NCI-H82 (cell line): ENCODE results near the gene PRSS16.
A peak's percentile ranks its signal among the peaks of the same experiment; 100 is the strongest.
"Not testable (repeated sequence)": the region's sequence is repeated elsewhere in the genome, so short reads cannot be mapped to it uniquely, and the experiment has no call there.

Experiments used
- DNase-seq: peaks from one replicate; lab custom pipeline; 2025; lab: John Stamatoyannopoulos, UW

Gene PRSS16

GRCh38 chr6:27242589-27243265 is 4.8 kb upstream of the PRSS16 start:
- no peak for DNase-seq

GRCh38 chr6:27248783-27249182 is 1.3 kb downstream of the PRSS16 start:
- no peak for DNase-seq

- no peak for DNase-seq
Measured at GRCh38 chr6:27250277-27251111, 3.0 kb downstream of the PRSS16 start.

DNA sequence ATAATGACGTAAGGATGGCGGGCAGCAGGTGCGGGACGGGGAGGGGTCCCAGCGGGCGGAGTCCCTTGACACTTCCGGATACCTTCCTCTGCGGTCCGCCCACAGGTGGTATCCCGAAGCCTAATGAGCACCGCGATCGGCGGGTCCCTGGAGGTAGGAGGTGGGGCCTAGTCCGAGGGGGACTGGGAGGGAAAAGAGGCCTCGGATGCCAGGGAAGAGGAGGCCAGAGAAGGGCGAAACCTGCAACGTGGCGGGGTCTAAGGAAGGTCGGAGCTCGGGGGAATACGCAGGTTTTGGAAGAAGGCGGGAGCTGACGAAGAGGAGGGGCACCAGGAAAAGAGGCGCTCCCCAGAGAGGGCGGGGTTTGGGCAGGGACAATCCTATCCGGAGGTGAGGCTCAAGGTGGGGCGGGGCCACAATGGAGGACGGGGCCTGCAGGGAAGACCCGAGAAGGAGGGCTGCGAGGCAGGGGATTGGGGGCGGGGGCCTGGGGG is 3.7 kb downstream of the PRSS16 start:
- DNase-seq, result peak; percentile 57

DNA sequence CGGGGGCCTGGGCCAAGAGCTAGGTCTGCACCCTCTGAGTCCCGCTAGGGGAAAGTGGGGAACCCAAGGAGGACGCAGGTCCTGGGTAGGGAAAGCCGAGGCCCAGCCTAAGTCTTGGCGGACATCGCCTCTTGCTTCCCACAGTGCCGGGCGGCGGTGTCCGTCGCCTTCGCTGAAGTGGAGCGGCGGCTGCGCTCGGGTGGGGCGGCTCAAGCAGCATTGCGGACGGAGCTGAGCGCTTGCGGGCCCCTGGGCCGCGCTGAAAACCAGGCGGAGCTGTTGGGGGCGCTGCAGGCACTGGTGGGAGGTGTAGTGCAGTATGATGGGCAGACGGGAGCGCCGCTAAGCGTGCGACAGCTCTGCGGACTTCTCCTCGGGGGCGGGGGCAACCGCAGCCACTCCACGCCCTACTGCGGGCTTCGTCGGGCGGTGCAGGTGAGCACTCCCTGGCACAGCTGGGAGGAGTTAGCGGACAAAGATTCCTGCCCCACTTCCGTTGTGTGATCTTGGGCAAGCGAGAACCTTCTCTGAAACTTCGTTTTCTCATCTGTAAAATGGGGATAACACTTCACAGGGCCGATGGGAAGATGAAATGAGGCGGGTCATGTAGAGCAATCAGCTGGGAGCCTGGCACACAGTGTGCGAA is 4.2 kb downstream of the PRSS16 start:
- peak; percentile 53 for DNase-seq

DNA sequence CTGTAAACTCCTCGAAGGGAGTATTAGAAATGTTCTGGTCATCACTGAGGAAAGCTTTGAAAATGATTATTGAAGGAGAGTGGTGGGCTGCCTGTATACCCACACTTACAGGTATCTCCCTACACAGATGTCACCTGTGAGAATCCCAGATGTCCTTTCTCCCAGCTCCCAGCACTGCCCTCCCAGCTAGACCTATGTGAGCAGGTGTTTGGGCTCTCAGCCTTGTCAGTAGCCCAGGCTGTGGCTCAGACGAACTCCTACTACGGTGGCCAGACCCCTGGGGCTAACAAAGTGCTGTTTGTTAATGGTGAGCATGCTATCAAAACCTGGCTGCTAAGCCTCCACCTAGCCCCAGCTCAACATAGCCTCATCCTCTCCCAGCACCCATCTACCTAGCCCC is 7.1 kb downstream of the PRSS16 start:
- DNase-seq, result no peak

DNA sequence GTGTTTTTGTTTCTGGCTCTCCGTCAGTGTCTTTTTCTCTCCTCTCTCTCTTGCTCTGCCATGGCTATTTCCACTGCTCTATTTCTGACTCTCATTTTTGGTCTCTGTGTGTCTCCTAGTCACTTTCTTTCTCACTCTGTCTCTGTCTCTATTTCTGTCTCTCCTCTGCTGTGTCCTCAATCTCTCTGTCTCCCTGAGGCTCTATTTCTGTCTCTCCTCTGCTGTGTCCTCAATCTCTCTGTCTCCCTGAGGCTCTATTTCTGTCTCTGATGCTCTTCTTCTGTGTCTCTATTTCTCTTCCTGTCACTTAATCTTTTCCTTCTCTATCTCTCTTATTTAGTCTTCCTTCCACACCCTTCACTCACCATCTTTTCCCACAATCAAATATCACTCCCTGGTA is 8.4 kb downstream of the PRSS16 start:
- no peak for DNase-seq

DNA sequence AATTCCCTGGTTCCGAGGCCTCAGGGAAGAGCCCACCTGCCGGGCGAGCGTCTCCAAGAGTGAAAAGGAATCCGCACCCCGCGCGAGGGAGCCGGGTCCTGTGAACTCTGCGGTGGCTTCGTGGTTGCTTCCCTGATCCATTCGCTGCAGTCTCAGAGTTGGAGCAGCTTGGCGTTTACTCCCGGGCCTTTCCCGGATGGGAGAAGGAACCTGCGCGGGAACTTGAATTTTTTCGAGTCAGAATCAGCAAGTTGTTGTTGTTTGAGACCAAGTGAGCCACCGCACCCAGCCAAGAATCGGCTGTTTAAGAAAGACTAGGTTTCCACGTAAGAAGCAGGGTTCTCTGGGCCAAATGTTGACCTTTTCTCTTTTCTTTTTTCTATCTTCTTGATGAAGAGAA is 12.9 kb downstream of the PRSS16 start:
- peak; percentile 19 for DNase-seq

DNA sequence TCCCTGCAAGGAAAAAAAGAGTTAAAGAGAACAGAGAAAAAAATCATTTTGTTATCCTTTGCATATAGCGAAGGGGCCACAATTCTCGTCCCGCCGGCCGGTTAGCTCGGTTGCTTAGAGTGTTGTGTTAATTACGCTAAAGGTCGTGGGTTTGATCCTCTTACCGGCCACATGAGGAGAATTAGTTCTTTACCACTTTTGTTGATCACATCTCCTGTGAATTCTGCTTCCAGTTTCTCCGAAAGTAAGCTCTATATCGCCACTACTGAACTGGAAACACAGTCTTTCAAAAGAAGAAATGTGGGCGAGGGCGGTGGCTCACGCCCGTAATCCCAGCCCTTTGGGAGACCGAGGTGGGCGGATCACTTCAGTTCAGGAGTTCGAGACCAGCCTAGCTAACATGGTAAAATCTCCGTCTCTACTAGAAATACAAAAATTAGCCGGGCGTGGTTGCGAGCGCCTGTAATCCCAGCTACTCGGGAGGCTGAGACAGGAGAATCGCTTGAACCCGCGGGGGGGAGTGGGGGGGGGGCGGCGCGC is 13.4 kb downstream of the PRSS16 start:
- no peak for DNase-seq

- DNase-seq, result no peak
Measured at GRCh38 chr6:27263886-27264285, 16.4 kb downstream of the PRSS16 start.

- DNase-seq, result not testable (repeated sequence)
Measured at GRCh38 chr6:27267003-27267402, 19.5 kb downstream of the PRSS16 start.

DNA sequence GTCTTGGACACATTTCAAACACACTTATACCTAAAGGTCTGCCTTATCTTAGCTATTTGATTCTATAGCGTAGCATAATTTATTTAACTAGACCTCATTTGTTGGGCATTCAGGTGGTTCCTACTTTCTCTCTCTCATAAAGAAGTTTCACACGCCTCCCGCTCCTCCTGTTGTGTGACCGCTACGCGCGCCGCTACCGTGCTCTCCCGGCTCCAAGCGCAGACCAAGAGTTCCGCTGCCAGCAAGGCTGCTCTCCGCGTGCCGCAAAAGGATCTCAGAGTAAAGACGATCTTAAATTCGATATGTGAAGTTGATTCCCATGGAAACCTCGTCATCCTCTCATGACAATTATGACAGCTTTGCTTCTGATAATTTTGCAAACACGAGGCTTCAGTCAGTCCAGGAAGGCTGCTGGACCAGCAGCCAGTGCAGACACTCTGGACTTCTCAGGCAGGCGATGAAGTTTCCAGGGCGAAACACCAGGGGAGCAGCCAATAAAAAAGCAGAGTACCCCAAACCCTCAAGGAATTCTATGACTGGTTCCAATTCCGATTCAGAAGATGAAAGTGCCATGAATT is 20.4 kb downstream of the PRSS16 start:
- peak; percentile 16 for DNase-seq

DNA sequence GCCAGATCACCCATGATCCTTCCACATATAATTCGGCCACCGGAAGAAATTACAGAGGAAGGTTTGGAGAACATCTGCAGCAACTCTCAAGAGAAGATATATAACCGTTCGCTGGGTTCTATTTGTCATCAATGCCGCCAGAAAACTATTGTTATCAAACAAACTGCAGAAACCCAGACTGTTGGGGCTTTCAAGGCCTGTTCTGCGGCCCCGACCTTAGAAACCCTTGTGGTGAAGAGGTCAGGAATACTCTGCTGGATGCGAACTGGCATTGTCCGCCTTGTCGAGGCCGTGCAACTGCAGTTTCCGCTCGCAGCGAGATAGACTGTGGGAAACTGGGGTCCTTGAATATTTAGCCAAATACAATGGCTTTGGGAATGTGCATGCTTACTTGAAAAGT is 21.3 kb downstream of the PRSS16 start:
- DNase-seq, result no peak

DNA sequence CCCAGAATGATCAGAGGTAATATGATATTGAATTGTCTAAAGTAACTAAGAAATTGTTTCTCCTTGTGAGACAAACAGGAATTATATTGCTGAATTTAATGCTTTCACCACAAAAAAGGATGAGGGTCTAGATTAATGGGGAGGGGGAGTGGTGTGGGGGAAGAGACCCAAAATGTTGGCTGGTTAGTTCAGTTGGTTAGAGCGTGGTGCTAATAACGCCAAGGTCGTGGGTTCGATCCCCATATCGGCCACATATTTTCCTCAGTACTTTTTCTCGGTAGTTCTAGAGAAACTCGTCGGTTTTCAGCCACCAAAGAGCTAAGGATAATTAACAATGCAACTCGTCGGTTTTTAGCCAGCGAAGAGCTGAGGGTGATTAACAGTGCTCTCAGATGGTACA is 26.3 kb downstream of the PRSS16 start:
- no peak for DNase-seq

DNA sequence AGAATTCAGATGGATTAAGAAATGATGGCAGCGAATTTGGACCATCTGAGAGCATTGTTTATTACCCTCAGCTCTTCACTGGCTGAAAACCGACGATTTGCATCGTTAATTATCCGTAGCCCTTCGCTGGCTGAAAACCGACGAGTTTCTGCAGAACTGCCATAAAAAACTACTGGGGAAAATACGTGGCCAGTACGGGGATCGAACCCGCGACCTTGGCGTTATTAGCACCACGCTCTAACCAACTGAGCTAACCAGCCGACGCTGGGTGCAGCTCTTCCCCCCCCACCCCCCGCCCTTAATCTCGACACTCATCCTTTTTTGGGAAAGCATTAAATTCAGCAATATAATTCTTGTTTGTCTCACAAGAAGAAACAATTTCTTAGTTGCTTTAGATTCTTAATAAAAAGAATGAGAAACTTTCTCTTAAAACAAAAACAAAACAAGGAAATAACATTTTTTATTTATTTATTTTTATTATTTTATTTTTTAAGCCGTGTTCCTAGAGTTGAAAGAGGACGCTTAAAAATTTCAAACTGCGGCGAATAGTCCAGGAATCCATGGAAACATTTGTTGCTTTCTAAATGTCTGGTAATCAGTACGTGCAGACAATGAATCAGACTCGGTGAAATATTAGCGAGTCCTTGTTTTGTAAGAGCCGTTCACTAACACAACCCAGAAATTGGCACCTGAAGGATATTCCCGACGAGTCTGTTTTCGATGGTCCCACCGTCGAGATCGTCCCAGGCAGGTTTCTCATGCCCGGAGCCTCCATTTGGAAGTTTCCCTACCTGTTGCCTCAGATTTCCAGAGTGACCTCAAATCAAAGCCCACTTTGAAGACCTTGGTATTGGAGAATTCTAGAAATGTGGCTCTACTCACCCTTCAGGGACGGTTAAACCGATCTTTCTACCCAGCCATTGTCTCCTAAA is 27.8 kb downstream of the PRSS16 start:
- peak; percentile 17 for DNase-seq

DNA sequence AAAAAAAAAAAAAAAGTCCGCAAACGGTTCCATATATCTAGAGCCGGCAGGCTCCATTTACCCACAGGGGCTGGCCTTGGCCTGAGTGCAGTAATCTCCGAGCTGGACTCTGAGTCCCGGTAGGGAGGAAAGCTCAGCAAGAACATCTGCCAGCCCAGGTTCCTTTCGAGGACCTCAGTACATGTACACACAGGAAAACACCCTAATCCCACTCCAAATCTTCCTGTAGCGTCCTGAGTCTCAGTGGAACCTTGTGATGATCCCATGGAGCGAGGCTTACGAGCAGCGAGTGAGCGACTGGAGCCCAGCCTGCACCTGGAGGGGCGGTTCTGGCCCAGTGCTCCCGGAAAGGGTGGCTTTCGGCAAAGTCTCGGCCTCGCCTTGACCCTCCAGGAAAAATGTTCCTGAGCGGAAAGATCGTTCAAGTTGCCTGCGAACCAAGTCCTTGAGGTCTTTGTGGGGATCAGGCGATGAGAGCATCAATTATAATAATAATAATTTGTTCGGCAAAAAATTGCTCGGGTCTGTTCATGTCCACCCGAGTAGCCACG is 32.1 kb downstream of the PRSS16 start:
- DNase-seq, result peak; percentile 29

- DNase-seq, result peak; percentile 63
Measured at GRCh38 chr6:27280064-27280539, 32.6 kb downstream of the PRSS16 start.

- DNase-seq, result no peak
Measured at GRCh38 chr6:27280540-27281000, 33.1 kb downstream of the PRSS16 start.

GRCh38 chr6:27281105-27281539 is 33.6 kb downstream of the PRSS16 start:
- no peak for DNase-seq

- no peak for DNase-seq
Measured at GRCh38 chr6:27281569-27281968, 34.1 kb downstream of the PRSS16 start.
